Measurements from ENCODE around the gene CX3CR1.

CX3CR1 gene

DNA sequence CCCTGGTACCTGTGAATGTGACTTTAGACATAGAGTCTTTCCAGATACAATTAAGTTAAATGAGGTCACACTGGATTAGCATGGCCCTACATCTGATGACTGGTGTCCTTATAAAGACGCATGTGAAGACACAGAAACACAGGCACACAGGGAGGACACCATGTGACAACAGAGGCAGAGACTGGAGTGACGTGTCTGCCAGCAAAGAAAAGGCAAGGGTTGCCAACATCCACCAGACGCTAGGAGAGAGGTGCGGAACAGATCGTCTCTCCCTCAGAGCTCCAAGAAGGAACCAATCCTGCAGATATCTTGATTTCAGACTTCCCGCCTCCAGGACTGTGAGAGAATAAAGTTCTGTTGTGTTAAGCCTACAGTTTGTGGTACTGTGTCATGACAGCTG lies 42.8 kb downstream of the CX3CR1 start:
- DNase-seq (ENCODE audit: low read depth in 1 of 2, low spot score in 1 of 2): no peak
- TF ChIP-seq GABPA (IDR thresholded peaks at IDR 0.05; ENCODE audit: low read depth): no peak
- no peak for TF ChIP-seq SPI1 (IDR thresholded peaks at IDR 0.05; ENCODE audit: borderline replicate concordance, low read depth)
- TF ChIP-seq, protein P1, sequence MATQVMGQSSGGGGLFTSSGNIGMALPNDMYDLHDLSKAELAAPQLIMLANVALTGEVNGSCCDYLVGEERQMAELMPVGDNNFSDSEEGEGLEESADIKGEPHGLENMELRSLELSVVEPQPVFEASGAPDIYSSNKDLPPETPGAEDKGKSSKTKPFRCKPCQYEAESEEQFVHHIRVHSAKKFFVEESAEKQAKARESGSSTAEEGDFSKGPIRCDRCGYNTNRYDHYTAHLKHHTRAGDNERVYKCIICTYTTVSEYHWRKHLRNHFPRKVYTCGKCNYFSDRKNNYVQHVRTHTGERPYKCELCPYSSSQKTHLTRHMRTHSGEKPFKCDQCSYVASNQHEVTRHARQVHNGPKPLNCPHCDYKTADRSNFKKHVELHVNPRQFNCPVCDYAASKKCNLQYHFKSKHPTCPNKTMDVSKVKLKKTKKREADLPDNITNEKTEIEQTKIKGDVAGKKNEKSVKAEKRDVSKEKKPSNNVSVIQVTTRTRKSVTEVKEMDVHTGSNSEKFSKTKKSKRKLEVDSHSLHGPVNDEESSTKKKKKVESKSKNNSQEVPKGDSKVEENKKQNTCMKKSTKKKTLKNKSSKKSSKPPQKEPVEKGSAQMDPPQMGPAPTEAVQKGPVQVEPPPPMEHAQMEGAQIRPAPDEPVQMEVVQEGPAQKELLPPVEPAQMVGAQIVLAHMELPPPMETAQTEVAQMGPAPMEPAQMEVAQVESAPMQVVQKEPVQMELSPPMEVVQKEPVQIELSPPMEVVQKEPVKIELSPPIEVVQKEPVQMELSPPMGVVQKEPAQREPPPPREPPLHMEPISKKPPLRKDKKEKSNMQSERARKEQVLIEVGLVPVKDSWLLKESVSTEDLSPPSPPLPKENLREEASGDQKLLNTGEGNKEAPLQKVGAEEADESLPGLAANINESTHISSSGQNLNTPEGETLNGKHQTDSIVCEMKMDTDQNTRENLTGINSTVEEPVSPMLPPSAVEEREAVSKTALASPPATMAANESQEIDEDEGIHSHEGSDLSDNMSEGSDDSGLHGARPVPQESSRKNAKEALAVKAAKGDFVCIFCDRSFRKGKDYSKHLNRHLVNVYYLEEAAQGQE (IDR thresholded peaks at IDR 0.05; ENCODE audit: insufficient replicate concordance, low read depth): no peak
- no peak for TF ChIP-seq POLR2AphosphoS5 (IDR thresholded peaks at IDR 0.05; ENCODE audit: low read depth)
- TF ChIP-seq, protein P2, sequence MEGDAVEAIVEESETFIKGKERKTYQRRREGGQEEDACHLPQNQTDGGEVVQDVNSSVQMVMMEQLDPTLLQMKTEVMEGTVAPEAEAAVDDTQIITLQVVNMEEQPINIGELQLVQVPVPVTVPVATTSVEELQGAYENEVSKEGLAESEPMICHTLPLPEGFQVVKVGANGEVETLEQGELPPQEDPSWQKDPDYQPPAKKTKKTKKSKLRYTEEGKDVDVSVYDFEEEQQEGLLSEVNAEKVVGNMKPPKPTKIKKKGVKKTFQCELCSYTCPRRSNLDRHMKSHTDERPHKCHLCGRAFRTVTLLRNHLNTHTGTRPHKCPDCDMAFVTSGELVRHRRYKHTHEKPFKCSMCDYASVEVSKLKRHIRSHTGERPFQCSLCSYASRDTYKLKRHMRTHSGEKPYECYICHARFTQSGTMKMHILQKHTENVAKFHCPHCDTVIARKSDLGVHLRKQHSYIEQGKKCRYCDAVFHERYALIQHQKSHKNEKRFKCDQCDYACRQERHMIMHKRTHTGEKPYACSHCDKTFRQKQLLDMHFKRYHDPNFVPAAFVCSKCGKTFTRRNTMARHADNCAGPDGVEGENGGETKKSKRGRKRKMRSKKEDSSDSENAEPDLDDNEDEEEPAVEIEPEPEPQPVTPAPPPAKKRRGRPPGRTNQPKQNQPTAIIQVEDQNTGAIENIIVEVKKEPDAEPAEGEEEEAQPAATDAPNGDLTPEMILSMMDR (IDR thresholded peaks at IDR 0.05; ENCODE audit: insufficient read depth, low read length): no peak
- H3K27ac ChIP-seq (replicated peaks): no peak overlapping the region
- H3K27me3 ChIP-seq (ENCODE audit: insufficient read depth, poor library complexity, severe bottlenecking): no peaks in the 10 kb centered on the region
- no peak overlapping the region for H3K4me3 ChIP-seq (replicated peaks; ENCODE audit: insufficient read depth, low read length)

DNA sequence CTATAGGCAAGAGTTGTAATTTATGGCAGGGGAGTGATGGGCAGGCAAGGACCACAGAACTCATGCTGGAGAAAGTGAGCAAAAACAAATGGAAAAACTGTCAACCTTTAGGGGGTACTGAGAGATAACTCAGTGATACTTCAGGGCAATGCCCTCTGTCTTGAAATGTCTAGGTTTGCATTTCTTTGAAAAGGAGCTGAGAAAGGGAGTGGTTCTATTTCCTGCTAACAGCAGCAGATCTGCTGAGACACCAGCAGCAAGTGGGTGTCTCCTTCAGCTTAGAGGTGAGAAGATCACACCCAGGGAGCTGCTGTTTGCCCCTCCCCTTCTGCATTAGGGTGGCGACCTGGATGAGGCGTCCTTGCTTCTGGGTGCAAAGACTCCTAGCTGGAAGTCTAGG lies 45.2 kb downstream of the CX3CR1 start:
- TF ChIP-seq POLR2AphosphoS5 (IDR thresholded peaks at IDR 0.05; ENCODE audit: low read depth): no peak
- TF ChIP-seq, protein P2 (IDR thresholded peaks at IDR 0.05; ENCODE audit: insufficient read depth, low read length): no peak
- no peak for TF ChIP-seq SPI1 (IDR thresholded peaks at IDR 0.05; ENCODE audit: borderline replicate concordance, low read depth)
- TF ChIP-seq GABPA (IDR thresholded peaks at IDR 0.05; ENCODE audit: low read depth): no peak
- TF ChIP-seq, protein P1 (IDR thresholded peaks at IDR 0.05; ENCODE audit: insufficient replicate concordance, low read depth): no peak
- no peak overlapping the region for H3K27ac ChIP-seq (replicated peaks)
- no peaks in the 10 kb centered on the region for H3K27me3 ChIP-seq (ENCODE audit: insufficient read depth, poor library complexity, severe bottlenecking)
- no peak overlapping the region for H3K4me3 ChIP-seq (replicated peaks; ENCODE audit: insufficient read depth, low read length)
- no peak for DNase-seq (ENCODE audit: low read depth in 1 of 2, low spot score in 1 of 2)

DNA sequence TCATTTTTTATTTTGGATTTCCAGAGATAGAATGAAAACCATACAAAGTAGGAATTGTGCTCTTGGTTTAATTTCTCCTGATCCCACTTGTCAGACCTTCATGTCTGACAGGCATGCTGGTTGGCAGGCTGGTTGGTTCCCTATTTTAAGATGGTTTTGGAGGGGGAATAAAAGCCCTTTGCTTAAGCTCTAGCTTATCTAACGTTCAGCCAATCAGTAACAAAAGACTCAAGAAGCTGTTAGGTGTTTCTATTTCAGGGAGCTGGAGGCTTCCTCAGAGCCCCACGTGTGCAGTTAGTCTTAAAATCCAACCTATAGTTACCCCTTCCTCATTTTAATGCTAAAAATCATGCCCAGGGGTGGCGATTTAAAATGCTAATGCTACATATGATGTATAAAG lies 47.0 kb downstream of the CX3CR1 start:
- TF ChIP-seq SPI1 (IDR thresholded peaks at IDR 0.05; ENCODE audit: borderline replicate concordance, low read depth): peak; percentile 47; the same call in 1 of the 2 replicates
- TF ChIP-seq, protein P1 (IDR thresholded peaks at IDR 0.05; ENCODE audit: insufficient replicate concordance, low read depth): no peak
- H3K4me3 ChIP-seq (replicated peaks; ENCODE audit: insufficient read depth, low read length): no peak overlapping the region
- H3K27ac ChIP-seq (replicated peaks): no peak overlapping the region
- H3K27me3 ChIP-seq (ENCODE audit: insufficient read depth, poor library complexity, severe bottlenecking): no peaks in the 10 kb centered on the region
- DNase-seq (ENCODE audit: low read depth in 1 of 2, low spot score in 1 of 2): no peak

DNA sequence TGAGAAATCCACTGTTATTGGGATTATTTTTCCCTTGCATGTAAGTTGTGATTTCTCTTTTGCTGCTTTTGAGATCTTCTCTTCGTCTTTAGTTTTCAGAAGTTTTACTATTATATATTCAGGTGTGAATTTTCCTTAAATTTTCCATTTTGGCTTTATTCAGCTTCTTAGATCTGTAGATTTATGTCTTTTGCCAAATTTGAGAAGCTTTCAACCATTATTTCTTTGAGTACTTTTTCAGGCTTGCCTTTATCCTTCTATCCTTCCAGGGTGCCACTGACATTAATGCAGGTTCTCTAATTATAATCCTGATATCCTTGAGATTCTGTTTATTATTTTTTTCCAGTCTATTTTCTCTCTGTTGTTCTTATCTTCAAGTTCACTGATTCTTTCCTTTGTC lies 49.4 kb downstream of the CX3CR1 start:
- no peak for DNase-seq (ENCODE audit: low read depth in 1 of 2, low spot score in 1 of 2)
- Histone ChIP-seq H3K27ac (replicated peaks) (no peak overlapping the region), H3K4me3 (replicated peaks; ENCODE audit: insufficient read depth, low read length) (no peak overlapping the region), H3K27me3 (ENCODE audit: insufficient read depth, poor library complexity, severe bottlenecking) (no peaks in the 10 kb centered on the region)
- TF ChIP-seq POLR2AphosphoS5 (IDR thresholded peaks at IDR 0.05; ENCODE audit: low read depth) (no peak), GABPA (IDR thresholded peaks at IDR 0.05; ENCODE audit: low read depth) (no peak), SPI1 (IDR thresholded peaks at IDR 0.05; ENCODE audit: borderline replicate concordance, low read depth) (no peak)
- TF ChIP-seq, protein P1 (IDR thresholded peaks at IDR 0.05; ENCODE audit: insufficient replicate concordance, low read depth): no peak
- TF ChIP-seq, protein P2 (IDR thresholded peaks at IDR 0.05; ENCODE audit: insufficient read depth, low read length): no peak
